A549 (cell line): Measurements from ENCODE around the gene HLA-DQB1. TPM values are rescaled to one million over a fixed set of nuclear protein-coding genes. Genes with fewer than 3 reads are reported as not detected.
"Not testable (repeated sequence)": the region's sequence is repeated elsewhere in the genome, so short reads cannot be mapped to it uniquely, and the experiment has no call there.

Experiments used
- ATAC-seq, 2 experiments: fragments of 200-7000 bp in 1 of 2; fragments of >200 bp in 1 of 2; cut with Nextera tagmentation in 1 of 2; cut with Tn5 transposase in 1 of 2; 3 replicates each; pipeline versions ENCODE4 v1.8.0 to v1.9.1; 2018 to 2020; ENCODE audit warnings: mild to moderate bottlenecking in 1 of 2, moderate library complexity in 1 of 2
- CTCF ChIA-PET: fragments of 300-600 bp; sonication (Branson Sonifier 250); formaldehyde crosslinking; extraction: SDS; loops from one replicate; lab custom pipeline; 2021; ENCODE audit warnings: antibody characterized with exemption, inconsistent platforms; lab: Yijun Ruan, JAX
- POLR2A ChIA-PET: fragments of 350-600 bp; formaldehyde crosslinking; extraction: SDS; loops from one replicate; lab custom pipeline; 2021; ENCODE audit warnings: antibody characterized with exemption, inconsistent platforms; lab: Yijun Ruan, JAX
- DNase-seq, 2 experiments: peaks; one replicate each; pipeline versions ENCODE4 v3.0.0 to v3.0.0-alpha.2; 2011 to 2016; ENCODE audit warnings: low read depth in 1 of 2, low spot score in 1 of 2
- FAIRE-seq: peaks from 2 replicates; lab custom pipeline; 2011; peaks lifted over from hg19 to GRCh38; lab: Jason Lieb, UNC
- H3K27ac ChIP-seq, 2 experiments: fragments of >200 bp; sonication (Bioruptor Twin); formaldehyde crosslinking; 3 replicates each; pipeline ENCODE4 v1.5.1; 2016 to 2017
- H3K4me1 ChIP-seq: fragments of >200 bp; sonication (Bioruptor Twin); formaldehyde crosslinking; 3 replicates; pipeline ENCODE4 v1.6.1; 2016
- H3K4me2 ChIP-seq: fragments of >200 bp; sonication (Bioruptor Twin); formaldehyde crosslinking; 3 replicates; pipeline ENCODE4 v1.6.1; 2016
- H3K4me3 ChIP-seq: fragments of >200 bp; sonication (Bioruptor Twin); formaldehyde crosslinking; 3 replicates; pipeline ENCODE4 v1.5.1; 2016
- H3K9me3 ChIP-seq: fragments of >200 bp; sonication (Bioruptor Twin); formaldehyde crosslinking; 3 replicates; pipeline ENCODE4 v1.6.1; 2016
- BCL3 ChIP-seq: fragments of >200 bp; sonication (Bioruptor Twin); formaldehyde crosslinking; IDR thresholded peaks from 3 replicates; pipeline ENCODE4 v1.6.1; 2016
- BHLHE40 ChIP-seq: IDR thresholded peaks from 2 replicates; pipeline ENCODE4 v1.6.1; 2012; ENCODE audit warnings: low read depth, low read length, inconsistent platforms
- CBX8 ChIP-seq: fragments of 200-600 bp; sonication (generic); IDR thresholded peaks from 2 replicates; pipeline ENCODE4 v1.6.1; 2016
- CHD4 ChIP-seq: fragments of 200-600 bp; sonication (generic); IDR thresholded peaks from 2 replicates; pipeline ENCODE4 v1.6.1; 2016; ENCODE audit warnings: antibody characterized with exemption, mild to moderate bottlenecking, borderline replicate concordance
- EHMT2 ChIP-seq: fragments of 200-600 bp; sonication (generic); IDR thresholded peaks from 2 replicates; pipeline ENCODE4 v1.6.1; 2016; ENCODE audit warnings: antibody characterized with exemption, low read depth, mild to moderate bottlenecking, moderate library complexity
- ESRRA ChIP-seq: fragments of 150-350 bp; IDR thresholded peaks from 2 replicates; pipeline ENCODE4 v1.6.1; 2014; ENCODE audit warnings: mild to moderate bottlenecking, low read length, borderline replicate concordance
- FOSL2 ChIP-seq, 2 experiments: fragments of 450-650 bp in 1 of 2; fragments of >200 bp in 1 of 2; sonication (Bioruptor Twin) in 1 of 2; formaldehyde crosslinking; IDR thresholded peaks; 2 replicates each; pipeline versions ENCODE4 v1.5.0 to v1.6.1; 2016 to 2020; ENCODE audit warnings: mild to moderate bottlenecking in 1 of 2, moderate library complexity in 1 of 2
- GATA3 ChIP-seq: IDR thresholded peaks from 2 replicates; pipeline ENCODE4 v1.6.1; 2012; ENCODE audit warnings: borderline replicate concordance
- HDAC2 ChIP-seq: fragments of 200-600 bp; sonication (generic); IDR thresholded peaks from 2 replicates; pipeline ENCODE4 v1.6.1; 2016
- HEYL ChIP-seq: fragments of 250-450 bp; sonication (Bioruptor Pico); IDR thresholded peaks from 2 replicates; pipeline ENCODE4 v1.8.0; 2021; ENCODE audit warnings: mild to moderate bottlenecking, moderate library complexity
- HOXA7 ChIP-seq: fragments of 250-450 bp; sonication (Bioruptor Pico); IDR thresholded peaks from 2 replicates; pipeline ENCODE4 v1.5.0; 2020; ENCODE audit warnings: mild to moderate bottlenecking, moderate library complexity
- HOXB13 ChIP-seq: fragments of 250-450 bp; sonication (Bioruptor Pico); IDR thresholded peaks from 2 replicates; pipeline ENCODE4 v1.5.0; 2020; ENCODE audit warnings: low read depth, mild to moderate bottlenecking, moderate library complexity
- KDM5A ChIP-seq: fragments of 200-600 bp; sonication (generic); IDR thresholded peaks from 2 replicates; pipeline ENCODE4 v1.6.1; 2016; ENCODE audit warnings: antibody characterized with exemption, mild to moderate bottlenecking
- MAZ ChIP-seq: fragments of 150-350 bp; IDR thresholded peaks from 2 replicates; pipeline ENCODE4 v1.6.1; 2014; ENCODE audit warnings: antibody characterized with exemption, low read depth, low read length, borderline replicate concordance
- NFE2L2 ChIP-seq: fragments of 150-350 bp; conservative IDR thresholded peaks from 2 replicates; pipeline ENCODE4 v1.6.1; 2014; ENCODE audit warnings: low read length
- NR3C1 ChIP-seq: fragments of >200 bp; sonication (Bioruptor Twin); formaldehyde crosslinking; IDR thresholded peaks from 3 replicates; pipeline ENCODE4 v1.6.1; 2017
- RNF2 ChIP-seq: fragments of 200-600 bp; sonication (generic); IDR thresholded peaks from 2 replicates; pipeline ENCODE4 v1.6.1; 2016; ENCODE audit warnings: low read depth, mild to moderate bottlenecking, antibody characterized with exemption, moderate library complexity, borderline replicate concordance
- TFCP2L1 ChIP-seq: fragments of 250-450 bp; sonication (Bioruptor Pico); IDR thresholded peaks from 2 replicates; pipeline ENCODE4 v1.5.0; 2021; ENCODE audit warnings: mild to moderate bottlenecking
- TP53 ChIP-seq: fragments of 250-450 bp; sonication (Bioruptor Pico); IDR thresholded peaks from 2 replicates; pipeline ENCODE4 v1.5.0; 2021; ENCODE audit warnings: mild to moderate bottlenecking, moderate library complexity
- WGBS: methylation state at CpG from one replicate; pipeline ENCODE4 v1.1.6; 2017; ENCODE audit errors: missing lambda C conversion rate; 5-methylcytosine and 5-hydroxymethylcytosine counted together
- polyA plus RNA-seq, 4 experiments: library from polyadenylated mRNA; depleted of rRNA in 3 of 4; stranded (reverse); fragments of >200 nt; fragmentation: RNase III in 1 of 4; extraction: RNeasy Plus Mini Kit Qiagen cat#74134 plus additional on column Dnase treatment in 1 of 4; gene quantifications; 2 replicates in 3 of 4; 3 replicates in 1 of 4; pipeline ENCODE4 v1.2.3, GENCODE V29; 2011 to 2017
- TF ChIP-seq, protein P1 (sequence below): fragments of 250-450 bp; sonication (Bioruptor Pico); IDR thresholded peaks from 2 replicates; pipeline ENCODE4 v1.5.0; 2020; ENCODE audit warnings: low read depth, mild to moderate bottlenecking, moderate library complexity
- TF ChIP-seq, protein P2 (sequence below): fragments of >200 bp; sonication (Bioruptor Twin); formaldehyde crosslinking; IDR thresholded peaks from 2 replicates; pipeline ENCODE4 v1.6.1; 2016
- TF ChIP-seq, protein P3 (sequence below): fragments of >200 bp; sonication (Bioruptor Twin); formaldehyde crosslinking; IDR thresholded peaks from 3 replicates; pipeline ENCODE4 v1.5.1; 2016

HLA-DQB1 gene
- polyA plus RNA-seq, 2 of the 4 experiments (the other 2 are of a cell fraction): not detected

DNA sequence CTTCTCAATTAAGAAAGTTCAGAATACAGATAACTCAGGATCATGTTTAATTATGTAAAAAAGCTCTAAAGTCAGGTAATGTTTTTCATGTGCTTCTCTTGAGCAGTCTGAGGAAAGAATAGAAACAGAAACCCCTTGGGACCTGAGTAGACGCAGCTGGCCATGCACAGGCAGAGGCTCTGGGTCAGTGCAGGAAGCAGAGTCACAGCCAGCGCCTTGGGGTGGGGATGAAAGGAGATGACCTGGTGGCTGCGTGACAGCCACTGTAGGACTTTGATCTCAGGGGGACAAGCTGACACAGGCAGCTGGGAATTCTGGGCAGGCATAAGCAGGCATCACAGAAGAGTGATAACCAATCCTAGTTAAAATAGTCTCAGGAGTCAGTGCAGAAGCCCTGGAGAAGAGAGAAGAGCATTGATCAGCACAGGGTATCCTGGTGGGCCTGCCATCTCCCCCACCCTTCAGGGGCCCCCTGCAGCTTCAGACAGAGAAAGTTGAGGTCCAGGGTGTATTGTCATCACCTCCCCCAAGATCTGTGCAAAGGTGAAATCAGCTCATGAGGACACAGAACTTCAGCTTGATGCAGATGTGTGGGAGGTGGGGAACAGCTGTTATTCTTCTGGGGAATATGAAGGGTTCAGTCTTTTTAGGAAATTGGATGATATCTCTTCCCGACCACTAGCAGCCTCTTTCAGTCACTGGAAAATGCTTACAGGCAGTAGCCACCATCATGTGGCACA lies 6.4 kb downstream of the HLA-DQB1 start (continued):
- TF ChIP-seq TFCP2L1 (CRISPR knock-in tag): no peak

- ATAC-seq (peak in 1 of 2 experiments; percentile 13; a peak in 1 of 6 replicates), FAIRE-seq (no peak), DNase-seq (no peak)
- no peak overlapping the region for H3K4me2 ChIP-seq
- TF ChIP-seq HDAC2 (no peak), HOXA7 (CRISPR knock-in tag) (no peak), NR3C1 (no peak), BHLHE40 (no peak), FOSL2 (IDR thresholded peaks at IDR 0.05) (no peak), FOSL2 (CRISPR knock-in tag; IDR thresholded peaks at IDR 0.05) (no peak), KDM5A (no peak), BCL3 (no peak), NFE2L2 (no peak), ESRRA (no peak), HOXB13 (CRISPR knock-in tag) (no peak)
- TF ChIP-seq, protein P1, sequence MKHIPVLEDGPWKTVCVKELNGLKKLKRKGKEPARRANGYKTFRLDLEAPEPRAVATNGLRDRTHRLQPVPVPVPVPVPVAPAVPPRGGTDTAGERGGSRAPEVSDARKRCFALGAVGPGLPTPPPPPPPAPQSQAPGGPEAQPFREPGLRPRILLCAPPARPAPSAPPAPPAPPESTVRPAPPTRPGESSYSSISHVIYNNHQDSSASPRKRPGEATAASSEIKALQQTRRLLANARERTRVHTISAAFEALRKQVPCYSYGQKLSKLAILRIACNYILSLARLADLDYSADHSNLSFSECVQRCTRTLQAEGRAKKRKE (CRISPR knock-in tag): no peak
- no peak overlapping the region for H3K4me3 ChIP-seq
- no peaks in the 10 kb centered on the region for H3K9me3 ChIP-seq
- 14% methylated on average over 5 of the region's 6 CpGs for WGBS
- no peaks in the 10 kb centered on the region for H3K4me1 ChIP-seq
- ChIA-PET CTCF (no interaction called here), POLR2A (no interaction called here)
- H3K27ac ChIP-seq: no peak overlapping the region
Observed at GRCh38 chr6:32658268-32658897, 8.1 kb downstream of the HLA-DQB1 start.

DNA sequence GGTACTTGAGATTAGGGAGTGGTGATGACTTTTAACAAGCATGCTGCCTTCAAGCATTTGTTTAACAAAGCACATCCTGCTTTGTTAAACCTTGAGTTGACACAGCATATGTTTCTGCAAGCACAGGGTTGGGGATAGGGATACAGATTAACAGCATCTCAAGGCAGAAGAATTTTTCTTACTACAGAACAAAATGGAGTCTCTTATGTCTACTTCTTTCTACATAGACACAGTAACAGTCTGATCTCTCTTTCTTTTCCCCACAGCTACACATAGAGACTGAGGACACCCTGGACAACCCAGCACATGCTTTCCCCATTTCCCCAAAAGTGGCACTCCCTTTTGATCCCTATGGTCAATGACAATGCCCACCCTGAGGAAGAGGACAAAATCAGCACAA lies 8.6 kb downstream of the HLA-DQB1 start:
- H3K27ac ChIP-seq, H3K4me2 ChIP-seq, DNase-seq, H3K4me3 ChIP-seq, H3K4me1 ChIP-seq, POLR2A ChIA-PET, ATAC-seq, CTCF ChIA-PET, FAIRE-seq, H3K9me3 ChIP-seq: not testable (repeated sequence)

GRCh38 chr6:32657329-32657728 lies 9.1 kb downstream of the HLA-DQB1 start:
- POLR2A ChIA-PET, CTCF ChIA-PET, ATAC-seq, H3K4me3 ChIP-seq, H3K4me1 ChIP-seq, H3K27ac ChIP-seq, H3K9me3 ChIP-seq, DNase-seq, H3K4me2 ChIP-seq, FAIRE-seq: not testable (repeated sequence)
- WGBS: no CpG with 5 or more reads among the region's 6 CpGs

DNA sequence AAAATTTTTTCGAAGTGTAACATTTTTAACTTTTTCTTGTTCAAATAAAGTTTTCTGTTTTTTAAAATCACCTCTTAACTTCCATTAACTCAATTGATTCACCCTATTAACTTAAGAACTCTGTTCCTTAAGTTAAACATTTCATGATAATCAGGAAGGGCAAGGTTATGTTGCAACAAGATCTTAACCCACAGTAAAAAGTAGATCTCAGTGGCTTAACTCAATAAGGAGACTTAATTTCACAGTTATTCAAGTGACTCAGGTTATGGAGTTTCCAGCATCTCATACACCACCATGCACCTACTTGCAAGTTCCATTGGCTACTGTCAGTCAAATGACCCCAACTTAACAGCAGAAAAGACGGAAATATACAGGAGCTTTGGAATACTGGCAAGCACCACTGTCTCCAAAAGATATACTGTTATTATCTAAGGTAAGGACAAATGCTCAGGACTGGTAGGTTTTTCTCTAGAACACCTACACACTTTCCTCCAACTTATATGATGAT lies 11.2 kb downstream of the HLA-DQB1 start:
- FAIRE-seq (no peak), ATAC-seq (no peak), DNase-seq (no peak)
- Histone ChIP-seq H3K27ac (no peak overlapping the region), H3K4me2 (no peak overlapping the region), H3K4me3 (no peak overlapping the region), H3K9me3 (no peaks in the 10 kb centered on the region), H3K4me1 (no peaks in the 10 kb centered on the region)
- ChIA-PET POLR2A (no interaction called here), CTCF (no interaction called here)
- WGBS: 0% methylated on average over 2 of the region's 2 CpGs
- TF ChIP-seq CHD4 (no peak), TP53 (CRISPR knock-in tag) (no peak), MAZ (no peak), HEYL (CRISPR knock-in tag) (no peak), GATA3 (no peak), RNF2 (no peak), TFCP2L1 (CRISPR knock-in tag) (no peak), EHMT2 (no peak), CBX8 (no peak)
- TF ChIP-seq, protein P2, sequence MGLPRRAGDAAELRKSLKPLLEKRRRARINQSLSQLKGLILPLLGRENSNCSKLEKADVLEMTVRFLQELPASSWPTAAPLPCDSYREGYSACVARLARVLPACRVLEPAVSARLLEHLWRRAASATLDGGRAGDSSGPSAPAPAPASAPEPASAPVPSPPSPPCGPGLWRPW: no peak
- TF ChIP-seq, protein P3, sequence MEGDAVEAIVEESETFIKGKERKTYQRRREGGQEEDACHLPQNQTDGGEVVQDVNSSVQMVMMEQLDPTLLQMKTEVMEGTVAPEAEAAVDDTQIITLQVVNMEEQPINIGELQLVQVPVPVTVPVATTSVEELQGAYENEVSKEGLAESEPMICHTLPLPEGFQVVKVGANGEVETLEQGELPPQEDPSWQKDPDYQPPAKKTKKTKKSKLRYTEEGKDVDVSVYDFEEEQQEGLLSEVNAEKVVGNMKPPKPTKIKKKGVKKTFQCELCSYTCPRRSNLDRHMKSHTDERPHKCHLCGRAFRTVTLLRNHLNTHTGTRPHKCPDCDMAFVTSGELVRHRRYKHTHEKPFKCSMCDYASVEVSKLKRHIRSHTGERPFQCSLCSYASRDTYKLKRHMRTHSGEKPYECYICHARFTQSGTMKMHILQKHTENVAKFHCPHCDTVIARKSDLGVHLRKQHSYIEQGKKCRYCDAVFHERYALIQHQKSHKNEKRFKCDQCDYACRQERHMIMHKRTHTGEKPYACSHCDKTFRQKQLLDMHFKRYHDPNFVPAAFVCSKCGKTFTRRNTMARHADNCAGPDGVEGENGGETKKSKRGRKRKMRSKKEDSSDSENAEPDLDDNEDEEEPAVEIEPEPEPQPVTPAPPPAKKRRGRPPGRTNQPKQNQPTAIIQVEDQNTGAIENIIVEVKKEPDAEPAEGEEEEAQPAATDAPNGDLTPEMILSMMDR: no peak
